ENCODE results near the gene TRAPPC12. TPM values are rescaled to one million over a fixed set of nuclear protein-coding genes. Genes with fewer than 3 reads are reported as not detected.
A peak's percentile ranks its signal among the peaks of the same experiment; 100 is the strongest.
"Not testable (repeated sequence)": the region's sequence is repeated elsewhere in the genome, so short reads cannot be mapped to it uniquely, and the experiment has no call there.

The TRAPPC12 gene
- total RNA-seq, 2 donors from 2014 or later = 69.5 to 73.2 TPM

- no peak overlapping the region for H3K27ac ChIP-seq
- no peak overlapping the region for H3K4me3 ChIP-seq
- H3K27me3 ChIP-seq = no peaks in the 10 kb centered on the region
- no peak for TF ChIP-seq CTCF (IDR thresholded peaks at IDR 0.05)
- H3K9me3 ChIP-seq = no peaks in the 10 kb centered on the region
- H3K36me3 ChIP-seq = peaks cover 30% of the 10 kb centered on the region
- DNase-seq (ENCODE audit: low spot score) = no peak
- H3K4me1 ChIP-seq = peaks cover 0 to 17% of the 10 kb centered on the region in 2 donors
Observed at GRCh38 chr2:3449936-3450335, 70.4 kb downstream of the TRAPPC12 start.

GRCh38 chr2:3450385-3451010, 71.0 kb downstream of the TRAPPC12 start:
- DNase-seq (ENCODE audit: low spot score) = peak; percentile 56
- H3K4me3 ChIP-seq = no peak overlapping the region
- H3K4me1 ChIP-seq = peaks cover 0 to 17% of the 10 kb centered on the region in 2 donors
- H3K9me3 ChIP-seq = no peaks in the 10 kb centered on the region
- TF ChIP-seq CTCF (IDR thresholded peaks at IDR 0.05) = no peak
- peaks cover 24% of the 10 kb centered on the region for H3K36me3 ChIP-seq
- no peaks in the 10 kb centered on the region for H3K27me3 ChIP-seq
- no peak overlapping the region for H3K27ac ChIP-seq

GRCh38 chr2:3451169-3451568, 71.7 kb downstream of the TRAPPC12 start:
- Histone ChIP-seq H3K4me3 (no peak overlapping the region), H3K9me3 (no peaks in the 10 kb centered on the region), H3K4me1 (peaks cover 0 to 17% of the 10 kb centered on the region in 2 donors), H3K27ac (no peak overlapping the region), H3K36me3 (peaks cover 19% of the 10 kb centered on the region), H3K27me3 (no peaks in the 10 kb centered on the region)
- no peak for TF ChIP-seq CTCF (IDR thresholded peaks at IDR 0.05)
- DNase-seq (ENCODE audit: low spot score) = peak; percentile 28

GRCh38 chr2:3451926-3452671, 72.6 kb downstream of the TRAPPC12 start:
- Histone ChIP-seq H3K27ac (no peak overlapping the region), H3K27me3 (no peaks in the 10 kb centered on the region), H3K36me3 (peaks cover 19% of the 10 kb centered on the region), H3K4me3 (no peak overlapping the region), H3K4me1 (peaks cover 0 to 17% of the 10 kb centered on the region in 2 donors), H3K9me3 (no peaks in the 10 kb centered on the region)
- TF ChIP-seq CTCF (IDR thresholded peaks at IDR 0.05) = no peak
- peak; percentile 55 for DNase-seq (ENCODE audit: low spot score)

GRCh38 chr2:3453190-3453999, 73.9 kb downstream of the TRAPPC12 start:
- H3K4me3 ChIP-seq = no peak overlapping the region
- H3K36me3 ChIP-seq = peaks cover 29% of the 10 kb centered on the region
- H3K27ac ChIP-seq = peak overlapping the region; percentile 6 to 8
- peaks cover 0 to 22% of the 10 kb centered on the region in 2 donors for H3K4me1 ChIP-seq
- TF ChIP-seq CTCF (IDR thresholded peaks at IDR 0.05) = no peak
- no peaks in the 10 kb centered on the region for H3K27me3 ChIP-seq
- no peaks in the 10 kb centered on the region for H3K9me3 ChIP-seq
- peak; percentile 57 for DNase-seq (ENCODE audit: low spot score)

- H3K9me3 ChIP-seq; H3K4me3 ChIP-seq; DNase-seq (ENCODE audit: low spot score); H3K27me3 ChIP-seq: not testable (repeated sequence)
- H3K4me1 ChIP-seq = peaks cover 0 to 27% of the 10 kb centered on the region in 2 donors
- H3K36me3 ChIP-seq = peaks cover 31% of the 10 kb centered on the region
- peak overlapping the region in 1 of 2 donors; percentile 8 for H3K27ac ChIP-seq
Observed at GRCh38 chr2:3454005-3454404, 74.5 kb downstream of the TRAPPC12 start.
